Stimulated activated CD8-positive, alpha-beta memory T cell treated with anti-CD3 and anti-CD28 coated beads, Interleukin-15, amount 100 ng/mL, for 48 hours (primary cell): Measurements from ENCODE around the gene NSMF.
A peak's percentile ranks its signal among the peaks of the same experiment; 100 is the strongest.
"Not testable (repeated sequence)": the region's sequence is repeated elsewhere in the genome, so short reads cannot be mapped to it uniquely, and the experiment has no call there.

Experiments used
- DNase-seq, 2 donors: peaks; one replicate each; pipeline ENCODE4 v3.0.0-alpha.2; 2020; ENCODE audit warnings: low read depth in 2 of 2

NSMF gene

GRCh38 chr9:137475666-137476065, 16.5 kb upstream of the NSMF start:
- no peak for DNase-seq

- DNase-seq, result no peak
Measured at GRCh38 chr9:137474271-137474670, 15.1 kb upstream of the NSMF start.

GRCh38 chr9:137470785-137471184, 11.7 kb upstream of the NSMF start:
- no peak for DNase-seq

GRCh38 chr9:137467896-137468295, 8.8 kb upstream of the NSMF start:
- no peak for DNase-seq

- DNase-seq, result no peak
Measured at GRCh38 chr9:137467161-137467581, 8.0 kb upstream of the NSMF start.

- not testable (repeated sequence) for DNase-seq
Measured at GRCh38 chr9:137466389-137467085, 7.4 kb upstream of the NSMF start.

- DNase-seq, result no peak
Measured at GRCh38 chr9:137465720-137466388, 6.7 kb upstream of the NSMF start.

GRCh38 chr9:137465000-137465719, 6.0 kb upstream of the NSMF start:
- no peak for DNase-seq

- DNase-seq, result no peak
Measured at GRCh38 chr9:137464291-137464999, 5.3 kb upstream of the NSMF start.

GRCh38 chr9:137463931-137464290, 4.8 kb upstream of the NSMF start:
- DNase-seq, result no peak

GRCh38 chr9:137462986-137463930, 4.1 kb upstream of the NSMF start:
- no peak for DNase-seq

GRCh38 chr9:137462396-137462985, 3.4 kb upstream of the NSMF start:
- no peak for DNase-seq

- peak; percentile 88 to 89 for DNase-seq
Measured at GRCh38 chr9:137461663-137462395, 2.7 kb upstream of the NSMF start.

GRCh38 chr9:137461316-137461662, 2.2 kb upstream of the NSMF start:
- DNase-seq, result no peak

GRCh38 chr9:137460363-137461315, 1.5 kb upstream of the NSMF start:
- no peak for DNase-seq

GRCh38 chr9:137459601-137460362, 648 bp upstream of the NSMF start:
- no peak for DNase-seq

- DNase-seq, result no peak
Measured at GRCh38 chr9:137458194-137459151, 661 bp downstream of the NSMF start.
